ENCODE results near the gene TNFAIP3. TPM values are rescaled to one million over a fixed set of nuclear protein-coding genes. Genes with fewer than 3 reads are reported as not detected.

Gene TNFAIP3
- polyA plus RNA-seq, 1 donor: 21.9 TPM

DNA sequence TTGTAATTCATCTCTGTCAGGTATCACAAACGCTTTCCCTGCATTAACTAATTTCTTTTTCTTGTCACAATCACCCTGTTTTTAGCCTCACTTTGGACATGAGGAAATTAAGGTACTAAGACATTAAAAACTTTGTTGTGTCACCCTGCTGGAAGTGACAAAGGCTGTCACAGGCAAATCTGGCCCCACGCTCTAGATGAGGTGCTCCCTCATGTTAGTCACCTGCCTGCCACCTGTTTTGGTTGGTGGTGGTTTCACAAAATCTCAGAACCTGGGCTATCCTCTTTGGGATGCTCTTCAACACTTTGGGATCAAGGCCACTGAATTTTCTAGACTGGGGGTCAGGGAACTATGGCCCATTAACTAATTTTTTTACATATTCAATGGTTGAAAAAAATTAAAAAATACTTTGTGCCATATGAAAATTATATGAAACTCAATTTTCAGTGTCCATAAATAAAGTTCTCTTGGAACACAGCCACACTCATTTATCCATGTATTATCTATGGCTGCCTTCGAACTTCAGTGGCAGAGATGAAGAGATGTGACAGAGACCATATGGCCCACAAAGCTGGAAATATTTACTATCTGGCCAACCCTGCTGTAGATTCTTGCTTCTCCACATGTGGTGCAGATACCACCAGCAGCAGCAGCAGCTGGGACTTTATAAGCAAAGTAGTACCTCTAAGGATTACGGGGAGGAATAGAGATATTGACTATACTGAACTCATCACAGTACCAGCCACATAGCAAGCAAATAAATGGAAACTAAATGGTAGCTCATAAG, 16.1 kb upstream of the TNFAIP3 start:
- no peaks in the 10 kb centered on the region for H3K4me1 ChIP-seq (ENCODE audit: control insufficient read depth, insufficient read depth, low read length)
- no peak for DNase-seq
- no peaks in the 10 kb centered on the region for H3K9me3 ChIP-seq (ENCODE audit: control insufficient read depth, low read depth, low read length)
- WGBS (ENCODE audit: insufficient coverage, low lambda C conversion rate): no CpG with 5 or more reads among the region's 4 CpGs
- no peaks in the 10 kb centered on the region for H3K27me3 ChIP-seq (ENCODE audit: control insufficient read depth, insufficient read depth, low read length)
- no peaks in the 10 kb centered on the region for H3K36me3 ChIP-seq (ENCODE audit: control insufficient read depth, insufficient read depth, low read length)
- H3K27ac ChIP-seq (ENCODE audit: low read length): no peak overlapping the region
- H3K4me3 ChIP-seq (ENCODE audit: low read length): no peak overlapping the region

DNA sequence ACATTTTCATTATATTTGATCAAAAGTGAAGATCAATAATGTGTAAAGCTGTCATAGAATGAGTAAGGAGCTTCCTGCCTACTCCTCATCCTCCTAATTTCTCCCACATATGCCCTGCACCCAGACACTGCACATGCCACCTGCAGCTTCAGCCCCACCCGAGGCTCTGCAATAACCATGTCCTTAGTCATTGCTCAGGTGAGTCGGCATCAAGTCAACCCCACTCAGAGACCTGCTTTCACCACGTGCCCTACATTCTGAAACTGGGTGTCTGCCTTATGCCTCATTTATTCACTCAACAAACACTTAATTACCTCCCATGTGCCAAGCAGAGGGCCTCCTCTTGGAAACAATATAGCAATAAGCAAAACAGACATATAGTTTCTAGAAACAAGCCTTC, 15.4 kb upstream of the TNFAIP3 start:
- no peak for DNase-seq
- Histone ChIP-seq H3K27me3 (ENCODE audit: control insufficient read depth, insufficient read depth, low read length) (no peaks in the 10 kb centered on the region), H3K4me1 (ENCODE audit: control insufficient read depth, insufficient read depth, low read length) (no peaks in the 10 kb centered on the region), H3K36me3 (ENCODE audit: control insufficient read depth, insufficient read depth, low read length) (no peaks in the 10 kb centered on the region), H3K9me3 (ENCODE audit: control insufficient read depth, low read depth, low read length) (no peaks in the 10 kb centered on the region), H3K27ac (ENCODE audit: low read length) (no peak overlapping the region), H3K4me3 (ENCODE audit: low read length) (no peak overlapping the region)
- no CpG with 5 or more reads among the region's 3 CpGs for WGBS (ENCODE audit: insufficient coverage, low lambda C conversion rate)

DNA sequence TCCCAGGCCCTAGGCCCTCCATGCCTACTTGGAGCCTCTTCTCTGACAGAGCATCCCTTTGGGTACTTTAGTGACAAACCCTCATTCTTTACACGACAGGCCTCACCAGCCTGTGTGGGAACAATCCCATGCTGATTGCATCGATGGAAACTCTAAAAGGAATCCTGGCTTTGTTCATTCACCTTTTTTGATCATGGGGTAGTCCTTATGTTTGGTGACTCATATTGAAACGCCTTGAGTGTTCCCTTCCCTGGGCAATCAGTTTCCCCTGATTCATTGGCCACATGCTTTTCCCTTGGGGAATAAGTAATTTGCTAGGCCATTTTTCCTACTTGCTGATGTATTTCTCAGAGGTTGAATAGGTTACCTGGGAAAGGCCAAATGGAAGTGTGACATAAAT, 14.7 kb upstream of the TNFAIP3 start:
- Histone ChIP-seq H3K27me3 (ENCODE audit: control insufficient read depth, insufficient read depth, low read length) (no peaks in the 10 kb centered on the region), H3K27ac (ENCODE audit: low read length) (no peak overlapping the region), H3K36me3 (ENCODE audit: control insufficient read depth, insufficient read depth, low read length) (no peaks in the 10 kb centered on the region), H3K4me1 (ENCODE audit: control insufficient read depth, insufficient read depth, low read length) (no peaks in the 10 kb centered on the region), H3K9me3 (ENCODE audit: control insufficient read depth, low read depth, low read length) (no peaks in the 10 kb centered on the region), H3K4me3 (ENCODE audit: low read length) (no peak overlapping the region)
- WGBS (ENCODE audit: insufficient coverage, low lambda C conversion rate): 83% methylated on average over 1 of the region's 3 CpGs
- DNase-seq: no peak

DNA sequence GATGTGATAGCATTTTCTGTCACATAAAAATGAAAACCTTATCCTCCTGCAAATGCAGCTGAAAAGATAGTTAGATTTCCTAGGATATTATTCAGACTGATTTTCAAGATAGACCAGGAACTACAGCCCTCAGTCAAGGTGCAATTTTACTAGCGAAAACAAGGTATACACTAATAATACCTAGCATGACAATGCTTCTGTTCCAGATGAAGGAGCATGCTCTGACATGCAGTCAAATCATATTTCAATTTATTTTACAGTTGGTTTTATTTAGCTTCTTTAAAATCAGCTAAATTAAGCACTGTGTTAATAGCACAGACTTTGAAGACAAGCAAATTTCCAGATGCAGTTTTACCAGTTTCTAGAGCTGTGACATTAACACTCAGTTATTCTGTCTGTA, 14.2 kb upstream of the TNFAIP3 start:
- Histone ChIP-seq H3K27ac (ENCODE audit: low read length) (no peak overlapping the region), H3K4me1 (ENCODE audit: control insufficient read depth, insufficient read depth, low read length) (no peaks in the 10 kb centered on the region), H3K36me3 (ENCODE audit: control insufficient read depth, insufficient read depth, low read length) (no peaks in the 10 kb centered on the region), H3K27me3 (ENCODE audit: control insufficient read depth, insufficient read depth, low read length) (no peaks in the 10 kb centered on the region), H3K4me3 (ENCODE audit: low read length) (no peak overlapping the region), H3K9me3 (ENCODE audit: control insufficient read depth, low read depth, low read length) (no peaks in the 10 kb centered on the region)
- no peak for DNase-seq
- no CpG with 5 or more reads among the region's 1 CpG for WGBS (ENCODE audit: insufficient coverage, low lambda C conversion rate)

DNA sequence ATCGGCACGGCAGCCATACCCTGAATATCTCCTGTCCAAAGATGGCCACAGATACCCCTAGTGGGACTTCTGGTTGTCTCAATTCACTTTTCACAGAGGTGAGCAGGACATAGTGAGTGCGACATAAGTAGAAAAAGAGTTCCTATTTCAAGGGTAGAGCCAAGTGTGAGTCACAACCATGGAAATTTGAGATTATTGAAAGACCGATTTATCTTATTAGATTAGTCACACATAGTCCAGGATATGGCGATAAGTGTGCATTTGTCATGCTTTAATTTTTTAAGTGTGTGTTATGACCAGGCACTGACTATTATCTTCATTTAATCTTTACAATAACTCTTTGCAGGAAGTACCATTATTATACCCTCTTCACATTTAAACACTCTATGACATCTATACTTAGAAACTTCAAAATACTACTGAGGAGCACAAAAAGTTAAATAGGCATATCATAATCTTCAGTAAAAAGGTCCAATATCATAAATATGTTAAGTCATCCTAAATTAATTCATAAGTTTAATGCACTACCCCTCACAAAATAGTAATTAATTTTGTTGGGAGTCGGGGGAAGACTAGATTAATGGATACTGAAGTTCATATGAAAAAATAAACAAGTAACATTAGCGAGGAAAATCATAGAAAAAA, 13.4 kb upstream of the TNFAIP3 start:
- Histone ChIP-seq H3K4me3 (ENCODE audit: low read length) (no peak overlapping the region), H3K27ac (ENCODE audit: low read length) (no peak overlapping the region), H3K36me3 (ENCODE audit: control insufficient read depth, insufficient read depth, low read length) (no peaks in the 10 kb centered on the region), H3K9me3 (ENCODE audit: control insufficient read depth, low read depth, low read length) (no peaks in the 10 kb centered on the region), H3K27me3 (ENCODE audit: control insufficient read depth, insufficient read depth, low read length) (no peaks in the 10 kb centered on the region), H3K4me1 (ENCODE audit: control insufficient read depth, insufficient read depth, low read length) (no peaks in the 10 kb centered on the region)
- 100% methylated on average over 2 of the region's 7 CpGs for WGBS (ENCODE audit: insufficient coverage, low lambda C conversion rate)
- DNase-seq: no peak

DNA sequence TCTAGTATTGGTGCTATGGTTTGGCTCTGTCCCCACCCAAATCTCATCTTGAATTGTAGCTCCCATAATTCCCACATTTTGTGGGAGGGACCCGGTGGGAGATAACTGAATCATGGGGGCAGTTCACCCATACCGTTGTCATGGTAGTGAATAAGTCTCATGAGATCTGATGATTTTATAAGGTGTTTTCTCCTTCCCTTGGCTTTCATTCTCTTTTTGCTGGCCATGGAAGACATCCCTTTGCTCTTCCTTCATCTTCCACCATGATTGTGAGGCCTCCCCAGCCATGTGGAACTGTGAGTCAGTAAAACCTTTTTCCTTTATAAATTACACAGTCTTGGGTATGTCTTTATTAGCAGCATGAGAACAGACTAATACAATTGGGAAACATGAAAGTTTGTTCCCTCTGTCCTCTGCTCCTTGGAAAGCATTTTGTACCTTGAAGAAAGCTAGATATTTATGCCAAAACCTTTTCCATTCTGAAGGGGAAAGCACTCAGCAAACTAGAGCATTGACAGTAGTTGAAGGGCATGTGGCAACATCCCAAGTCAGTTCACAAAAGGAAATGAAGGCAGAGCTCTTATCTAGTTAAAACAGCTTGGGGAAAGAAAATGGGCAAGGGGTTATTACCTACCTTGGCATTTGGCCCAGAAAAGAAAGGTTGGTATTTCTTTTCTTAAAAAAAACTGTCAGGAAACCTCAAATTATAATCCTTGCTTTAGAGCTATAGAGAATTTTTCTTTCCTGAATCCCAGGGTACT, 10.7 kb upstream of the TNFAIP3 start:
- no peaks in the 10 kb centered on the region for H3K4me1 ChIP-seq (ENCODE audit: control insufficient read depth, insufficient read depth, low read length)
- H3K4me3 ChIP-seq (ENCODE audit: low read length): no peak overlapping the region
- H3K36me3 ChIP-seq (ENCODE audit: control insufficient read depth, insufficient read depth, low read length): no peaks in the 10 kb centered on the region
- H3K9me3 ChIP-seq (ENCODE audit: control insufficient read depth, low read depth, low read length): no peaks in the 10 kb centered on the region
- H3K27me3 ChIP-seq (ENCODE audit: control insufficient read depth, insufficient read depth, low read length): no peaks in the 10 kb centered on the region
- H3K27ac ChIP-seq (ENCODE audit: low read length): no peak overlapping the region
- WGBS (ENCODE audit: insufficient coverage, low lambda C conversion rate): 80% methylated on average over 1 of the region's 2 CpGs
- DNase-seq: no peak

DNA sequence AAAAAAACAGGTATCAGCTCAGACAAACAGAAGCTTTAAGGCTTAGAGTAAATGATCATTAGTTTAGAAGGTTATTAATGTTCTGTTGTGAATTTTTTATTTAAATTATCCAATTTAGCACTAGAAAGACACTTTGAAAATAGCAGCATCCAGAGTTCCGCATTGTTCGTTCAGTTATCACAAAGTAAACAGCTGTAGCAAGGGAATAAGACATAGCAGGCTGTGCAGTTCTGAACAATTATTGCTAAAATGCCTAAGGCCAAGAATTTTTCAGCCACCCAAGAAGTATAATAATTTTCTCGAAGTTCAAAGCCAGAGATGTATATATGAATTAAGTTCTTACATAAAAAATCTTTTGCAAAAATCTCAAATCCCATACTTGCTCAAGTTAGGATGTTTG, 8.0 kb upstream of the TNFAIP3 start:
- DNase-seq: no peak
- Histone ChIP-seq H3K4me3 (ENCODE audit: low read length) (no peak overlapping the region), H3K36me3 (ENCODE audit: control insufficient read depth, insufficient read depth, low read length) (no peaks in the 10 kb centered on the region), H3K27ac (ENCODE audit: low read length) (no peak overlapping the region), H3K9me3 (ENCODE audit: control insufficient read depth, low read depth, low read length) (no peaks in the 10 kb centered on the region), H3K4me1 (ENCODE audit: control insufficient read depth, insufficient read depth, low read length) (no peaks in the 10 kb centered on the region), H3K27me3 (ENCODE audit: control insufficient read depth, insufficient read depth, low read length) (no peaks in the 10 kb centered on the region)
- 80% methylated on average over 1 of the region's 3 CpGs for WGBS (ENCODE audit: insufficient coverage, low lambda C conversion rate)

DNA sequence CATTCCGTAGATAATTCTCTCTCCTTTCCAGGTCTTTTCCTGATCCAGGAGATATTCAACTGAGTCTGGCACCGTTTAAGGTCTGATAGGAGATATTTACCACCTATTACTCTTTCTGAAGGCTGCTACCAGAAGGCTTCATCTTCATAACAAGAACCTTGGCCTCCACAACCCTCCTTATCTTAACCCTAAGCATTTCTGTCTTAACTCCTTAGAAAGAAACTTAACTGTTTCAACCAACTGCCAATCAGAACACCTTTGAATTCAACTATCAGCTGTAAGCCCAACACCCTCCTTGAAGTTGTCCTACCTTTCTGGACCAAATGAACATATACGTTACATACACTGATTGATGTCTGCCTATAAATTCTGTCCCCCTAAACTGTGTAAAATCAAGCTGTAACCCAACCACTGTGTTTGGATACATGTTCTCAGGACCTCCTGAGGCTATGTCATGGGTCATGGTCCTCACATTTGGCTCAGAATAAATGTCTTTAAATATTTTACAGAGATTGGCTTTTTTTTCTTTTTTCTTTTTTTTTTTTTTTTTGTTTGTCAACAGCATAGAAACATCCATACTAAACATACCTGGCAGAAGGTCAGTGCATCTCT, 6.6 kb upstream of the TNFAIP3 start:
- Histone ChIP-seq H3K4me1 (ENCODE audit: control insufficient read depth, insufficient read depth, low read length) (no peaks in the 10 kb centered on the region), H3K4me3 (ENCODE audit: low read length) (no peak overlapping the region), H3K27ac (ENCODE audit: low read length) (no peak overlapping the region), H3K27me3 (ENCODE audit: control insufficient read depth, insufficient read depth, low read length) (no peaks in the 10 kb centered on the region), H3K9me3 (ENCODE audit: control insufficient read depth, low read depth, low read length) (no peaks in the 10 kb centered on the region), H3K36me3 (ENCODE audit: control insufficient read depth, insufficient read depth, low read length) (no peaks in the 10 kb centered on the region)
- WGBS (ENCODE audit: insufficient coverage, low lambda C conversion rate): no CpG with 5 or more reads among the region's 3 CpGs
- no peak for DNase-seq

DNA sequence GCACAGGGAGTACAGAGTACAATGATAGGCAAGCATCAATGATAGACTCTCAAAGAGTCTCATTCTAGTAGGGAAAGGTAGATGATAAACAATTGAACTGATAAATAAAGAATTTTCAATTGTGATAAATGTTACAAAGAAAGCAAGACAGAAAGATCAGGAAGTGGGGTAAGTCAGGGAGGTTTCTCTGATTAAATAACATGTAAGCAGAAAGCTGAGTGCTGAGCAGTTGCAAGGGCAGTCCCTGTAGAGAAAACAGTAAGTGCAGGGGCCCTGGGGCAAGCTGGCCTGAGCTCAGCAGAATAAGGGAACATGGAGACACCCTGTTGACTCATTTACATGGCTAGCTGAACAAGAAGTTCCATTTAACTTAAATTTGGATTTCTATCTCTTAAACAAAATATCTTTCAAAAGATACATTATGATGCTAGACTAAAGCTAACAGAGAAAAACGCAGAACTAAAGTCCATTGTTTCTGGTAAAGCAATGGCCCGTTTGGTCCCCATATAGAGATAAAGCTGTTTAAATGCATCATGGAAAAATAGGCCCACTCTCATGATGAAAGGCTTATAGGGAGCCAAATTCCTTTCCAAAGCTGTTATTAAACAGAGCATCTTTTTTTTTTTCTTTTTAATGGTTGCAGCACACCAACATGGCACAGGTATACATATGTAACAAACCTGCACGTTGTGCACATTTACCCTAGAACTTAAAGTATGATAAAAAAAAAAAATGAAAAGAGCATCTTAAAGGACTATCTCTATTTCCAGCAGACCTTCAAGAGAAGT, 5.3 kb upstream of the TNFAIP3 start:
- no peak overlapping the region for H3K4me3 ChIP-seq (ENCODE audit: low read length)
- no peak for DNase-seq
- no peaks in the 10 kb centered on the region for H3K9me3 ChIP-seq (ENCODE audit: control insufficient read depth, low read depth, low read length)
- H3K27ac ChIP-seq (ENCODE audit: low read length): no peak overlapping the region
- peaks cover 6% of the 10 kb centered on the region for H3K4me1 ChIP-seq (ENCODE audit: control insufficient read depth, insufficient read depth, low read length)
- WGBS (ENCODE audit: insufficient coverage, low lambda C conversion rate): no CpG with 5 or more reads among the region's 3 CpGs
- H3K27me3 ChIP-seq (ENCODE audit: control insufficient read depth, insufficient read depth, low read length): no peaks in the 10 kb centered on the region
- no peaks in the 10 kb centered on the region for H3K36me3 ChIP-seq (ENCODE audit: control insufficient read depth, insufficient read depth, low read length)

All from large intestine (tissue), 3 donors.